Measurements from ENCODE around the gene ZNF429. TPM values are rescaled to one million over a fixed set of nuclear protein-coding genes. Genes with fewer than 3 reads are reported as not detected.
"Not testable (repeated sequence)": the region's sequence is repeated elsewhere in the genome, so short reads cannot be mapped to it uniquely, and the experiment has no call there.

The ZNF429 gene
- total RNA-seq, 1 experiment from 2014 or later = 3.0 TPM

DNA sequence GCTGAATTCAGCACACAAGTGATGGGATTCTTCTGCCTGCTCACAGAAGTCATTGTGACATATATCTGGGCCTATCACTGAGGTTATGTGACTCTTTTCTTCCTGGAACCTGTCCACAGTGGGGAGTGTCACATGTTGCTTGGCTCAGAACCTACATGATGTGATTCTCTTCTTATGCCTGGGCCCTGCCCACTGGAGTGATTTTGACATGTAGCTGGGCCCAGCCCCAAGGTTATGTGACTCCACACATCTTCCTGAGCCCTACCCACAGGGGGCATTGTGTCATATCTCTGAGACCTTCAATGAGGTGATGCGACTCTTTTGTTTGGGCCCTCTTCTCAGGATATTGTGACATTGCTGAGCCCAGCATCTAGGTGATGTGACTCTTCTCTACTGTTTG, 17.4 kb upstream of the ZNF429 start:
- H3K4me1 ChIP-seq (replicated peaks) = no peaks in the 10 kb centered on the region
- H3K27me3 ChIP-seq (replicated peaks) = no peaks in the 10 kb centered on the region
- H3K27ac ChIP-seq = no peak overlapping the region
- no peak overlapping the region for H3K4me3 ChIP-seq
- peaks cover 10% of the 10 kb centered on the region for H3K9me3 ChIP-seq (replicated peaks)
- no peaks in the 10 kb centered on the region for H3K36me3 ChIP-seq
- DNase-seq (ENCODE audit: low read depth in 1 of 2, low spot score in 2 of 2) = no peak

GRCh38 chr19:21491146-21491545, 14.3 kb upstream of the ZNF429 start:
- no peaks in the 10 kb centered on the region for H3K27me3 ChIP-seq (replicated peaks)
- H3K36me3 ChIP-seq = no peaks in the 10 kb centered on the region
- no peak overlapping the region for H3K4me3 ChIP-seq
- H3K9me3 ChIP-seq (replicated peaks) = peaks cover 12% of the 10 kb centered on the region; the same call in 1 of the 2 replicates
- no peak overlapping the region for H3K27ac ChIP-seq
- DNase-seq (ENCODE audit: low read depth in 1 of 2, low spot score in 2 of 2) = no peak
- H3K4me1 ChIP-seq (replicated peaks) = no peaks in the 10 kb centered on the region

DNA sequence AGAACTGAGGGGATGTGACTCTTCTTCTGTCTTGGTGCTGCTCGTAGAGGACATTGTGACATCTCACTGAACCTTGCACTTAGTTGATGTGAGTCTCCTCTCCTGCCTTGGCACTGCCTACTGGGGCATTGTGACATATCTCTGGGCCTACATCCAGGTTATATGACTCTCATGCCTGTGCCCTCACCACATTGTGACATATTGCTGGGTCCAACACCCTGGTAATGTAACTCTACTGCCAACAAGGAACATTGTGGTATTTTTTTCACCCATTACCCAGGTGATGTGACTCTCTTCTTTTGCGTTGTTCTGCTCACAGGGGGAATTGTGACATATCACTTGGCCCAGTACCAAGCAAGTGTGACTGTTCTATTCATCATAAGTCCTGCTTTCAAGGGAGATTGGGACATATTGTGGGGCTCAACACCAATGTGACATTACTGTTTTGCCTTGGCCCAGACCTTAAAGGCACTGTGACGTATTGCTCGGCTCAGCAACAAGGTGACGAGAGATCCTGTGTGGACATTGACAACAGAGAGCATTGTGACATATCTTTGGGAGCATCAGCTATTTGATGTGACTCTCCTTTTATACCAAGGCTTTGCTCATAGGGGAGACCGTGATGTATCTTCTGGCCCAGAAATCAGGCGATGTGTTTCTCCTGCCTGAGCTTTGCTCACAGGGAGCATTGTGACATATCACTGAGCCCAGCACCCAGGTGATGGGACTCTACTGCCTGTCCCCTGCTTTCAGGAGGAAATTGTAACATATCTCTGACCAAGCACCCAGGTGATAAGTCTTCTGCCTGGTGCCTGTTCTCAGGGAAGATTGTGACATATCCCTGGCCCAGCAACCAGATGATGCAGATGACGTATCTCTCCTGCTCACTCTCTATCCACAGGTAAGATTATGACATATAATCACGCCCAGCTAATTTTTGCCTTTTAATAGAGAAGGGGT, 12.2 kb upstream of the ZNF429 start:
- Histone ChIP-seq H3K4me3 (no peak overlapping the region), H3K27me3 (replicated peaks) (no peaks in the 10 kb centered on the region), H3K4me1 (replicated peaks) (no peaks in the 10 kb centered on the region), H3K27ac (no peak overlapping the region), H3K9me3 (replicated peaks) (peaks cover 17% of the 10 kb centered on the region), H3K36me3 (no peaks in the 10 kb centered on the region)
- DNase-seq (ENCODE audit: low read depth in 1 of 2, low spot score in 2 of 2) = no peak

GRCh38 chr19:21496876-21497275, 8.5 kb upstream of the ZNF429 start:
- H3K27ac ChIP-seq = no peak overlapping the region
- peaks cover 17% of the 10 kb centered on the region; the same call in 1 of the 2 replicates for H3K9me3 ChIP-seq (replicated peaks)
- DNase-seq (ENCODE audit: low read depth in 1 of 2, low spot score in 2 of 2) = no peak

DNA sequence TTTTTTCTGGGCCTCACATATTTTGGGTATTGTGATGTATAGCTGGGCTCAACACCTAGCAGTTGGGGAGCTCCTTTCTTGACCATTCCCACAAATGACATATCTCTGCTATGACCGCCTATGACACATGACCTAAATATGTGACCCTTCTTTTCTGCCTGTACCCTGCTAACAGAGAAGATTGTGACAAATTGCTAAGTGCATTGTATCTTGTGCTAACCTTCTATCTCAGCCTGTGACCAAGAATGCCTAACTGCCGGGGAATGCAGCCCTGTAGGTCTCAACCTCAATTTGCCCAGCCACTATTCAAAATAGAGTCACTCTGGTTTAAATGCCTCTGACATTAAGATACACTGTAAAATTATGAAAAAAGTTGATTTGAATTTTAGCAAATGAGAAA, 6.8 kb upstream of the ZNF429 start:
- H3K36me3 ChIP-seq = no peaks in the 10 kb centered on the region
- no peaks in the 10 kb centered on the region for H3K4me1 ChIP-seq (replicated peaks)
- no peak for DNase-seq (ENCODE audit: low read depth in 1 of 2, low spot score in 2 of 2)
- H3K9me3 ChIP-seq (replicated peaks) = peaks cover 17% of the 10 kb centered on the region
- H3K4me3 ChIP-seq = no peak overlapping the region
- no peak overlapping the region for H3K27ac ChIP-seq
- H3K27me3 ChIP-seq (replicated peaks) = no peaks in the 10 kb centered on the region

More at GRCh38 chr19:21496876-21497275, 8.5 kb upstream of the ZNF429 start:
- H3K27me3 ChIP-seq (replicated peaks) = no peaks in the 10 kb centered on the region
- no peaks in the 10 kb centered on the region for H3K4me1 ChIP-seq (replicated peaks)
- no peak overlapping the region for H3K4me3 ChIP-seq
- H3K36me3 ChIP-seq = no peaks in the 10 kb centered on the region

DNA sequence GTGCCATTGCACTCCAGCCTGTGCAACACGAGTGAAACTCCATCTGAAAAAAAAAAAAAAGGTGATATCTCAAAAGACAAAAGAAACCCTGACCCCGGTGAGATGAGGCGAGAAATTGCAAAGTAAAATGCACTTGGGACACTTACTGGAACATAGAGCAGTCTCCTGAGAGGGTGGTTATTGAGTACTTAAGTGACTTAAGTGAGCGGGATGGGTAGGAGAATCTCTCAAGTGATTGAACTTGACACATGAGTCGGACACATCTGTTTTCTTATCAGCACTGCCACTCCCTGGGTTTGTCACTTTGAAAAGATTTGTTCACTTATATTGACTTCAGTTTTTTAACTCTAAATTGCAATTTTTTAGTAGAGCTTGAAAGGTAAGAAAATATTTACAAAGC, 2.8 kb downstream of the ZNF429 start:
- no peak for DNase-seq (ENCODE audit: low read depth in 1 of 2, low spot score in 2 of 2)
- Histone ChIP-seq H3K27me3 (replicated peaks) (no peaks in the 10 kb centered on the region), H3K4me3 (no peak overlapping the region), H3K4me1 (replicated peaks) (no peaks in the 10 kb centered on the region), H3K27ac (no peak overlapping the region), H3K36me3 (peaks cover 3% of the 10 kb centered on the region; the same call in 1 of the 2 replicates), H3K9me3 (replicated peaks) (peaks cover 8% of the 10 kb centered on the region; the same call in 1 of the 2 replicates)

DNA sequence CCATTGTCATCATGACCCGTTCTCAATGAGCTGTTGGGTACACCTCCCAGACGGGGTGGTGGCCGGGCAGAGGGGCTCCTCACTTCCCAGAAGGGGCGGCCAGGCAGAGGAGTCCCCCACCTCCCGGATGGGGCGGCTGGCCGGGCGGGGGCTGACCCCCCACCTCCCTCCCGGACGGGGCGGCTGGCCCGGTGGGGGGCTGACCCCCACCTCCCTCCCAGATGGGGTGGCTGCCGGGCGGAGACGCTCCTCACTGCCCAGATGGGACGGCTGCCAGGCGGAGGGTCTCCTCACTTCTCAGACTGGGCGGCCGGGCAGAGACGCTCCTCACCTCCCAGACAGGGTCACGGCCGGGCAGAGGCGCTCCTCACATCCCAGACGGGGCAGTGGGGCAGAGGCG, 5.7 kb downstream of the ZNF429 start:
- H3K36me3 ChIP-seq; H3K4me3 ChIP-seq; H3K27ac ChIP-seq; DNase-seq (ENCODE audit: low read depth in 1 of 2, low spot score in 2 of 2); H3K27me3 ChIP-seq (replicated peaks); H3K4me1 ChIP-seq (replicated peaks): not testable (repeated sequence)
- H3K9me3 ChIP-seq (replicated peaks) = peaks cover 11% of the 10 kb centered on the region; the same call in 1 of the 2 replicates

- not testable (repeated sequence) for H3K9me3 ChIP-seq (replicated peaks); H3K36me3 ChIP-seq; H3K27me3 ChIP-seq (replicated peaks); H3K27ac ChIP-seq; H3K4me1 ChIP-seq (replicated peaks); H3K4me3 ChIP-seq; DNase-seq (ENCODE audit: low read depth in 1 of 2, low spot score in 2 of 2)
These were observed 7.2 kb downstream of the ZNF429 start for GRCh38 chr19:21512609-21513008.

DNA sequence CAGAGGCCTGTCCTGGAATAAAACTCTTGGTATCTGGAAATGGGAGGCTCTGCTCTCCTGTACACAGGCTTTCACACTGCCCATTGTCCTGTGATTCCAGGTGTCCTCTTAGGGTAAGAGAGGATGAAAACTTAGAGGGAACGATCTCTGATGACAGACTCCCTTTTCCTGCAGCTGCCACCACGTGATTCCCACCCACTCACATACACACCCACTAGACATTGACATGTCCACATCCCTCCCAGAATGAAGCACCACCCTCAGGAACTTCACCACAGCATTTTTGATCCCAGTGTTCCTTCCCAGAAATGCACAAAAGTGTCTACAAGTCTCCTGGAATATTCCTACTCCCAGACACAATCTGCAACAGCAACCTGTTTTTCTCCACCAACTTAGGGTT, 8.2 kb downstream of the ZNF429 start:
- no peak for DNase-seq (ENCODE audit: low read depth in 1 of 2, low spot score in 2 of 2)
- Histone ChIP-seq H3K4me3 (no peak overlapping the region), H3K27ac (no peak overlapping the region), H3K27me3 (replicated peaks) (no peaks in the 10 kb centered on the region), H3K9me3 (replicated peaks) (peaks cover 12% of the 10 kb centered on the region; the same call in 1 of the 2 replicates), H3K4me1 (replicated peaks) (no peaks in the 10 kb centered on the region), H3K36me3 (peaks cover under 1% of the 10 kb centered on the region; the same call in 1 of the 2 replicates)

GRCh38 chr19:21519488-21519887, 14.1 kb downstream of the ZNF429 start:
- no peak overlapping the region for H3K4me3 ChIP-seq
- H3K27ac ChIP-seq = no peak overlapping the region
- H3K9me3 ChIP-seq (replicated peaks) = peaks cover 24% of the 10 kb centered on the region
- H3K27me3 ChIP-seq (replicated peaks) = no peaks in the 10 kb centered on the region
- no peak for DNase-seq (ENCODE audit: low read depth in 1 of 2, low spot score in 2 of 2)
- H3K36me3 ChIP-seq = peaks cover 9% of the 10 kb centered on the region
- no peaks in the 10 kb centered on the region for H3K4me1 ChIP-seq (replicated peaks)

DNA sequence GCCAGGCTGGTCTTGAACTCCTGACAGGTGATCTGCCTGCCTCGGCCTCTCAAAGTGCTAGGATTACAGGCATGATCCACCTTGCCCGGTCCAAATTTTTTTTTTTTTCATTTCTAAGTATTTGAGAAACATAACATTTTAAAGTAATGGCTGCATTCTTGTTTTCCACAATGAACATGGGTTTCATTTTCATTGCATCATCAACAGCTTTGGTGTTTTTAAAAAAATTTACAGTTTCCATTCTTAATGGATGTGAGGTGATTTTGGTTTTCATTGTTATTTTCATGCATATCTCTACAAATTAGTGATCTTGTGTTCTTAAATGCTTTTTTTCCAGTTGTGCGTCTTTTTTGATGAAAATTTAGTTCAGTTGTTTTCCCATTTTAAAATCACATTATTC, 27.5 kb downstream of the ZNF429 start:
- Histone ChIP-seq H3K27me3 (replicated peaks) (no peaks in the 10 kb centered on the region), H3K27ac (no peak overlapping the region), H3K4me1 (replicated peaks) (no peaks in the 10 kb centered on the region), H3K4me3 (no peak overlapping the region), H3K36me3 (peaks cover 4% of the 10 kb centered on the region; the same call in 1 of the 2 replicates), H3K9me3 (replicated peaks) (no peaks in the 10 kb centered on the region; the same call in 1 of the 2 replicates)
- DNase-seq (ENCODE audit: low read depth in 1 of 2, low spot score in 2 of 2) = no peak

DNA sequence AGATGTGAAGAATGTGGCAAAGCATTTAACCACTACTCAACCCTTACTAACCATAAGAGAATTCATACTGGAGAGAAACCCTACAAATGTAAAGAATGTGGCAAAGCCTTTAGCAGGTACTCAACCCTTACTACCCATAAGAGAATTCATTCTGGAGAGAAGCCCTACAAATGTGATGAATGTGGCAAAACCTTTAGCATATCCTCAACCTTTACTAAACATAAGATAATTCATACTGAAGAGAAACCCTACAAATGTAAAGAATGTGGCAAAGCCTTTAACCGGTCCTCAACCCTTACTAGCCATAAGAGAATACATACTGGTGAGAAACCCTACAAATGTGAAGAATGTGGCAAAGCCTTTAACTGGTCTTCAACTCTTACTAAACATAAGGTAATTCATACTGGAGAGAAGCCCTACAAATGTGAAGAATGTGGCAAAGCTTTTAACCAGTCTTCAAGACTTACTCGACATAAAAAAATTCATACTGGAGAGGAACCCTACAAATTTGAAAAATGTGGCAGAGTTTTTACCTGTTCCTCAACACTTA, 31.4 kb downstream of the ZNF429 start:
- not testable (repeated sequence) for H3K4me3 ChIP-seq; H3K9me3 ChIP-seq (replicated peaks); H3K4me1 ChIP-seq (replicated peaks); H3K36me3 ChIP-seq; DNase-seq (ENCODE audit: low read depth in 1 of 2, low spot score in 2 of 2); H3K27me3 ChIP-seq (replicated peaks); H3K27ac ChIP-seq

DNA sequence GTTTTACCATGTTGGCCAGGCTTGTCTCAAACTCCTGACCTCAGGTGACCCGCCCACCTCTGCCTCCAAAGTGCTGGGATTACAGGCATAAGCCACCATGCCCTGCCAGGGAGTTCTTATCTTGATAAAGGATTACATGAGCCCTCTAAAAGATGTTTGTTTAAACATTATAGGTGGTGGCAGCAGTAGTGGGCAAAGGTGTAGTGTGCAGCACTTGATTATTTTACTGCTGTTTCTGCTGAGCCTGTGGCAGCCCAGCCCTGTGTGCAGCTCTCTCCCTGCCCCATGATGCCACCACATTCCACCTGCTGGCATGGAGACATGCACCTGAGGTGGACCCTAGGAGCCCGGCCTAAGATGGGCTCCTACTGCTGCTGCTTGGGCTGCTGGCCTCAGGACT, 54.0 kb downstream of the ZNF429 start:
- Histone ChIP-seq H3K27ac (no peak overlapping the region), H3K27me3 (replicated peaks) (no peaks in the 10 kb centered on the region), H3K4me1 (replicated peaks) (no peaks in the 10 kb centered on the region), H3K36me3 (no peaks in the 10 kb centered on the region), H3K9me3 (replicated peaks) (peaks cover 2% of the 10 kb centered on the region), H3K4me3 (no peak overlapping the region)
- DNase-seq (ENCODE audit: low read depth in 1 of 2, low spot score in 2 of 2) = no peak

GRCh38 chr19:21564406-21564805, 59.0 kb downstream of the ZNF429 start:
- no peaks in the 10 kb centered on the region for H3K27me3 ChIP-seq (replicated peaks)
- no peak overlapping the region for H3K4me3 ChIP-seq
- no peaks in the 10 kb centered on the region for H3K36me3 ChIP-seq
- no peak for DNase-seq (ENCODE audit: low read depth in 1 of 2, low spot score in 2 of 2)
- no peaks in the 10 kb centered on the region for H3K4me1 ChIP-seq (replicated peaks)
- no peaks in the 10 kb centered on the region for H3K9me3 ChIP-seq (replicated peaks)
- H3K27ac ChIP-seq = no peak overlapping the region

Data from SJSA1 (cell line).